RWPE2 (cell line): ENCODE measurements around the gene SLC5A10.

Source experiments
- ATAC-seq: fragments of 200-7000 bp; cut with Tn5 transposase; 3 replicates; pipeline ENCODE4 v1.9.1; 2021; ENCODE audit warnings: low read depth
- DNase-seq: peaks from one replicate; pipeline ENCODE4 v3.0.0-alpha.2; 2020; ENCODE audit warnings: low spot score
- H3K27ac ChIP-seq: fragments of 450-650 bp; 2 replicates; pipeline ENCODE4 v1.5.1; 2017; ENCODE audit warnings: mild to moderate bottlenecking; ENCODE audit not compliant: poor library complexity, severe bottlenecking
- H3K27me3 ChIP-seq: fragments of 250-450 bp; sonication (Bioruptor Pico); 2 replicates; pipeline ENCODE4 v1.5.1; 2021; ENCODE audit warnings: mild to moderate bottlenecking, moderate library complexity; ENCODE audit not compliant: insufficient read depth, poor library complexity, severe bottlenecking
- H3K36me3 ChIP-seq: fragments of 250-450 bp; sonication (Bioruptor Pico); 2 replicates; pipeline ENCODE4 v1.5.1; 2020; ENCODE audit warnings: low read depth, mild to moderate bottlenecking, moderate library complexity
- H3K4me1 ChIP-seq: fragments of 250-450 bp; sonication (Bioruptor Pico); 2 replicates; pipeline ENCODE4 v1.5.1; 2021; ENCODE audit warnings: mild to moderate bottlenecking, moderate library complexity; ENCODE audit not compliant: insufficient read depth, poor library complexity, severe bottlenecking
- H3K4me3 ChIP-seq: fragments of 250-450 bp; sonication (Bioruptor Pico); 2 replicates; pipeline ENCODE4 v1.5.1; 2021; ENCODE audit warnings: mild to moderate bottlenecking, moderate library complexity; ENCODE audit not compliant: severe bottlenecking
- H3K9me3 ChIP-seq: fragments of 250-450 bp; sonication (Bioruptor Pico); 2 replicates; pipeline ENCODE4 v1.5.1; 2021; ENCODE audit warnings: mild to moderate bottlenecking, moderate library complexity; ENCODE audit not compliant: severe bottlenecking
- TF ChIP-seq, protein P1 (sequence below): fragments of 450-650 bp; IDR thresholded peaks from one replicate; pipeline ENCODE4 v1.5.1; 2017; ENCODE audit warnings: mild to moderate bottlenecking, moderate library complexity; ENCODE audit not compliant: poor library complexity, severe bottlenecking

SLC5A10 gene

DNA sequence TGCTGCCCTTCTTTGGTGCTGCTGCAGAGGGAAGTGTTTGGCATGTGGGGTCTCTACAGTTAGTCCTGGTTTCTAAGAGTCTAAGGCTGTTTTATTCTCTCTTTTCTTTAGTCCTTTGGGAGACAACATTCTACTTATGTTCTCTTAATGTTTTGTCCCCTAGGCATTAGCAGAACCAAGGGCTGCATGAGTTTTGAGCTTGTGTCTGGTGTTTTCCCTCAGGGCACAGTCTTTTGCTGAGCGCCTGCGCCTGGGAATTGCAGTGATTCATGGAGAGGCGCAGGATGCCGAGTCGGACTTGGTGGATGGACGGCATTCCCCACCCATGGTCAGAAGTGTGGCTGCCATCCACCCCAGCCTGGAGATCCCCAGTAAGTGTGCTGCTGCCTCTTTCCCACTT, 41.1 kb upstream of the SLC5A10 start:
- DNase-seq (no peak), ATAC-seq (no peak)
- Histone ChIP-seq H3K4me3 (no peak overlapping the region), H3K9me3 (no peaks in the 10 kb centered on the region), H3K36me3 (peaks cover 40% of the 10 kb centered on the region), H3K27me3 (no peaks in the 10 kb centered on the region), H3K4me1 (no peaks in the 10 kb centered on the region), H3K27ac (no peak overlapping the region)
- TF ChIP-seq, protein P1, sequence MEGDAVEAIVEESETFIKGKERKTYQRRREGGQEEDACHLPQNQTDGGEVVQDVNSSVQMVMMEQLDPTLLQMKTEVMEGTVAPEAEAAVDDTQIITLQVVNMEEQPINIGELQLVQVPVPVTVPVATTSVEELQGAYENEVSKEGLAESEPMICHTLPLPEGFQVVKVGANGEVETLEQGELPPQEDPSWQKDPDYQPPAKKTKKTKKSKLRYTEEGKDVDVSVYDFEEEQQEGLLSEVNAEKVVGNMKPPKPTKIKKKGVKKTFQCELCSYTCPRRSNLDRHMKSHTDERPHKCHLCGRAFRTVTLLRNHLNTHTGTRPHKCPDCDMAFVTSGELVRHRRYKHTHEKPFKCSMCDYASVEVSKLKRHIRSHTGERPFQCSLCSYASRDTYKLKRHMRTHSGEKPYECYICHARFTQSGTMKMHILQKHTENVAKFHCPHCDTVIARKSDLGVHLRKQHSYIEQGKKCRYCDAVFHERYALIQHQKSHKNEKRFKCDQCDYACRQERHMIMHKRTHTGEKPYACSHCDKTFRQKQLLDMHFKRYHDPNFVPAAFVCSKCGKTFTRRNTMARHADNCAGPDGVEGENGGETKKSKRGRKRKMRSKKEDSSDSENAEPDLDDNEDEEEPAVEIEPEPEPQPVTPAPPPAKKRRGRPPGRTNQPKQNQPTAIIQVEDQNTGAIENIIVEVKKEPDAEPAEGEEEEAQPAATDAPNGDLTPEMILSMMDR, result no peak

DNA sequence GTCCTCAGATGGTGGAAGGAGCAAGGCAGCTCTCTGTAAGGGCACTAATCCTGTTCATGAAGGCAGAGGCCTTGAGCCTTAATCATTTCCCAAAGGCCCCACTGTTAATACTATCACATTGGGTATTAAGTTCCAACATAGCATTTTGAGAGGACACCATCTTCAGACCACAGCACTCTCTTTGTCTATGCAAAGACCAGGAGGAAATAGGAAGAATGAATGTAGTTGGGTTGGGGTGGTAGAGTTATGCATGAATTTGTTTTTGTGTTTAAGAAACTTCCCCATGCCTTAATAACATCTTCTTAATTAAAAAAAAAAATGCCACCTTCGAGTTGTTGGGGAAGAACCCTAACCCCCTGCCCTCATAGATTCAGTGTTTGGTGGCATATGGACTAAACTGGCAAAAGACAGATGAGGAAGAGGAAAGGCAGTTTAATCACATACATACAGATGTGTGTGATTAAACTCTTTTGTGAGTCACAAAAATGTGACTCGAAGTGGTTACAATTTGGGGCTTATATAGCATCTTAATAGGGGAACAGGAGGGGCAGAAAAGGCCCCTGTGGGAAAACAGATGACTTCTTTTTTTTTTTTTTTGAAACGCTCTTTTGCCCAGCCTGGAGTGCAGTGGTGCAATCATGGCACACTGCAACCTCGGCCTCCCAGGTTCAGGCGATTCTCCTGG, 35.0 kb upstream of the SLC5A10 start:
- peaks cover 5% of the 10 kb centered on the region; the same call in 1 of the 2 replicates for H3K36me3 ChIP-seq
- no peaks in the 10 kb centered on the region for H3K9me3 ChIP-seq
- H3K27me3 ChIP-seq, result no peaks in the 10 kb centered on the region
- TF ChIP-seq, protein P1, result no peak
- H3K27ac ChIP-seq, result no peak overlapping the region
- no peak overlapping the region for H3K4me3 ChIP-seq
- DNase-seq (no peak), ATAC-seq (no peak)
- peaks cover 16% of the 10 kb centered on the region for H3K4me1 ChIP-seq

DNA sequence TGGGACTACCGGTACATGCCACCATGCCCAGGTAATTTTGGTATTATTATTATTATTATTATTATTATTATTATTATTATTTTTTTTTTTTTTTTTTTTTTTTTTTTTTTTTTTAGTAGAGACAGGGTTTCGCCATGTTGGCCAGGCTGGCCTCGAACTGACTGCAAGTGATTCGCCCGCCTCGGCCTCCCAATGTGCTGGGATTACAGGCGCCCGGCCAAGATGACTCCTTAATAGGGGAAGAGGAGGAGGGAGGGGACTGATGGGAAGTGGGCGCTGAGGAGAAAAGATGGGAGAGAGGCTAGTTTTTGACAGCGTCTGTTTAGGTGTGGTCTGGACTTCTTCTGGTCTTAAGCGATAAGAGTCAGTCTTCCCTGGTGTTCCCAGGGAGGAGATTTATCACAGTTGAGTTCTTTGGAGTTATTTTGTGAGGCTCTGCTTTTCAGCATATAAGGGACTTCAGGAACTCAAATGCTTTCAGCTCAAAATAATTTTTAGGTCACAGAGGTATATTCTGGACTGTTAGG, 34.4 kb upstream of the SLC5A10 start:
- no peaks in the 10 kb centered on the region for H3K9me3 ChIP-seq
- no peak overlapping the region for H3K27ac ChIP-seq
- no peak for DNase-seq
- H3K27me3 ChIP-seq, result no peaks in the 10 kb centered on the region
- TF ChIP-seq, protein P1, result no peak
- ATAC-seq, result no peak
- H3K4me1 ChIP-seq, result peaks cover 21% of the 10 kb centered on the region
- H3K36me3 ChIP-seq, result peaks cover 5% of the 10 kb centered on the region; the same call in 1 of the 2 replicates
- no peak overlapping the region for H3K4me3 ChIP-seq

DNA sequence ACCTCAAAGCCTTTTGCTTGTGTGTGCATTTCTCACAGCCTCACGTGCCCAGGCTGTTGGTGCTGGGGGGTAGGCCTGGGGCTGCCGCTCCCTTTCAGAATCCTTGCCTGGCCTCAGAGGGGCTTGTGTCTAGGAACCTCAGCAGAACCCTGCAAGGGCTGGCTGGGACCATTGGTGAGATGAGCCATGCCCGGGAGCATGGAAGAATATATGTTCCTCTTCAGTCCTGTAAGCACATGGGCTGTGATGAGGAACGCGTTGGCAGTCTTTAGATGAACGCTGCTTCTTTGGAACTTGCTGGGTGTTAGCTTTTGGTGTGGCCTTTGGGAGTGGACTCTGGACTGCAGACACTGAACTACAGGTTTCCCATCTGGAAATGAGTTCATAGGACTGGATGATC, 32.0 kb upstream of the SLC5A10 start:
- ATAC-seq (no peak), DNase-seq (no peak)
- H3K36me3 ChIP-seq, result peaks cover 12% of the 10 kb centered on the region
- peaks cover 21% of the 10 kb centered on the region for H3K4me1 ChIP-seq
- H3K27me3 ChIP-seq, result no peaks in the 10 kb centered on the region
- H3K4me3 ChIP-seq, result no peak overlapping the region
- TF ChIP-seq, protein P1, result no peak
- H3K27ac ChIP-seq, result no peak overlapping the region
- no peaks in the 10 kb centered on the region for H3K9me3 ChIP-seq

DNA sequence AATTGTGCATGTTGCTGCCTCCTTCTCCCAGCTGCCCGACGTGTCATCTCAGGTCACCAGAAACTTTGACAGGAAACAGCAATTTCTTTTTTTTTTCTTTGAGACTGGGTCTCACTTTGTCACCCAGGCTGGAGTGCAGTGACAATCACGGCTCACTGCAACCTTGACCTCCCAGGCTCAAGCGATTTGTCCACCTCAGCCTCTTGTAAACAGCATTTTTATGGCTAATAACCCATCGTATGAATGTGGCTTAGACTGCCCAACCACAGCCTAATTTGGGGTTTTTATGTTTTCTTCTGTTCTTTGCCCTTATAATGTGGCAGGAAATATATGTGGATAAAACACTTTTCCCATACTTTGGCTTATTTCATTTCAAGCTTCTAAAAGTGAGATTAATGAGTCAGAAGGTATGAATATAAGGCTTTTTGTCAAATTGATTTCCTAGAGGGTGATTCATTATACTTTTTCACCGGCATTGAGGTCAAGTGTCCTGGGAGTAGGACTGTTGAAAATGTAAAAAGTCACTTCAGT, 31.0 kb upstream of the SLC5A10 start:
- ATAC-seq (peak; percentile 68), DNase-seq (no peak)
- TF ChIP-seq, protein P1, result no peak
- H3K36me3 ChIP-seq, result peaks cover 11% of the 10 kb centered on the region
- H3K4me3 ChIP-seq, result no peak overlapping the region
- peaks cover 21% of the 10 kb centered on the region for H3K4me1 ChIP-seq
- H3K9me3 ChIP-seq, result no peaks in the 10 kb centered on the region
- H3K27ac ChIP-seq, result peak overlapping the region; percentile 57
- H3K27me3 ChIP-seq, result no peaks in the 10 kb centered on the region
